ENCODE data around the gene AKAP7. TPM values are rescaled to one million over a fixed set of nuclear protein-coding genes. Genes with fewer than 3 reads are reported as not detected.

AKAP7 gene
- total RNA-seq, 4 donors from 2014 or later, result 6.2 to 18.7 (median 8.4) TPM

DNA sequence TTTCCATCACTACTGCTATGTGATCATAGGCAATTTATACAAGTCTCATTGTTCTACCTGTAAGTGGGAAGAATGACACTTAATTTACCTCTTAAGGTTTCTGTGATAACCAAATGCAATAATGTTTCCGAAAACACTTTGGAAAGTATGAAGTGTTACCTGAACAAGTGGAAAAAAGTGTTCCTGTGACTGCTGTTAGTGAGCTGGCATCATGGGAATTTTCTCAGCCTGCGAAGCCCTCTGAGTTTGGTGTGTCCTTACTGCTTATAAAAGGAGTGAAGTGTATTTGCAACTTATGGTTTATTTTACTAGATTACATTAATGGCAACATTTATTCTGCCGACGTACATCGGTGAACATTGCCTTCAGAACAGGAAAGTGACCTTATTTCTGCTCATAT lies 133.0 kb downstream of the AKAP7 start:
- Histone ChIP-seq H3K9me3 (peaks cover 0 to 9% (median 0%) of the 10 kb centered on the region in 4 donors), H3K27ac (replicated peaks in 1 of 4) (no peak overlapping the region), H3K4me3 (no peak overlapping the region), H3K27me3 (no peaks in the 10 kb centered on the region), H3K36me3 (peaks cover 0 to 15% (median 3%) of the 10 kb centered on the region in 4 donors), H3K4me1 (no peaks in the 10 kb centered on the region)
- no peak for DNase-seq (ENCODE audit: extremely low spot score)
- intact Hi-C loops (cut with DNase I), result no loop called here
- WGBS, result 85% methylated on average over 5 of the region's 5 CpGs
- TF ChIP-seq, protein P1, sequence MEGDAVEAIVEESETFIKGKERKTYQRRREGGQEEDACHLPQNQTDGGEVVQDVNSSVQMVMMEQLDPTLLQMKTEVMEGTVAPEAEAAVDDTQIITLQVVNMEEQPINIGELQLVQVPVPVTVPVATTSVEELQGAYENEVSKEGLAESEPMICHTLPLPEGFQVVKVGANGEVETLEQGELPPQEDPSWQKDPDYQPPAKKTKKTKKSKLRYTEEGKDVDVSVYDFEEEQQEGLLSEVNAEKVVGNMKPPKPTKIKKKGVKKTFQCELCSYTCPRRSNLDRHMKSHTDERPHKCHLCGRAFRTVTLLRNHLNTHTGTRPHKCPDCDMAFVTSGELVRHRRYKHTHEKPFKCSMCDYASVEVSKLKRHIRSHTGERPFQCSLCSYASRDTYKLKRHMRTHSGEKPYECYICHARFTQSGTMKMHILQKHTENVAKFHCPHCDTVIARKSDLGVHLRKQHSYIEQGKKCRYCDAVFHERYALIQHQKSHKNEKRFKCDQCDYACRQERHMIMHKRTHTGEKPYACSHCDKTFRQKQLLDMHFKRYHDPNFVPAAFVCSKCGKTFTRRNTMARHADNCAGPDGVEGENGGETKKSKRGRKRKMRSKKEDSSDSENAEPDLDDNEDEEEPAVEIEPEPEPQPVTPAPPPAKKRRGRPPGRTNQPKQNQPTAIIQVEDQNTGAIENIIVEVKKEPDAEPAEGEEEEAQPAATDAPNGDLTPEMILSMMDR (IDR thresholded peaks at IDR 0.05), result no peak
- TF ChIP-seq EP300 (IDR thresholded peaks at IDR 0.05) (no peak), POLR2A (IDR thresholded peaks at IDR 0.05; ENCODE audit: low read depth) (no peak)

DNA sequence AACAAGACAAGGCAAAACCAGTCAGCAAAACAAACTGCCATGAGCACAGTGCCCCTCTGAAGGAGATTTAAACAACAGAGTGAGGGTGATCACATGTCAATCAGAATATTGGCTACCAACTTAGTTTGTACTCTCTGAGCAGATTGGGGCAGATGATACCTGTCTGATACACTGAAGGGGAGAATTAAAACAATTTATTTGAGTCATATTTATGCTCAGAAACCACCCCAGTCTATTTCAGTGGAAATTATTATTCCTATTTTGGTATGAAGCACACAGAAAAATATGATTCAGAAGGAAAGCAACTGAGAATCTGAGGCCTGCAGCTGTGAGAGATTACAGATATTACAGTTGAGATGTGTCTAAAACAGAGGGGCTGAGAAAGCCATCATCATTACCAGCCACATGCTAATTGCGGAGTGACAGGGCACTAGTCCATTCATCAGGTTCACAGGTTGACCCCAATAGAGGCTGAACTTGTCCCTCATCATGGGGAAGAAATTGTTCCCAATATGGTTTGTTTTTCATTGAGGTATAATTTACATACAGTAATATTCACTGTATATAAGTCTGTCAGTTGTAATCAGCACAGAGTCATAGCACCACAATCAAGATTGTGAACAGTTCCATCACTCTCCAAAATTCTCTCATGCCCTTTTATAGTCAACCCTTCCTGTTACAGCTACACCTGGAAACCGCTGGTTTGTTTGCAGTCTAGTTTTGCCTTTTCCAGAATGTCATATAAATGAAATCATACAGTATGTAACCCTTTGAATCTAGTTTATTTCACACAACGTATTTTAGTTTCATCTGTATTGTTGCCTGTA lies 134.5 kb downstream of the AKAP7 start:
- intact Hi-C loops (cut with DNase I), result no loop called here
- DNase-seq (ENCODE audit: extremely low spot score), result no peak
- Histone ChIP-seq H3K27me3 (no peaks in the 10 kb centered on the region), H3K27ac (replicated peaks in 1 of 4) (no peak overlapping the region), H3K4me3 (no peak overlapping the region), H3K36me3 (peaks cover 0 to 15% (median 3%) of the 10 kb centered on the region in 4 donors), H3K9me3 (peaks cover 0 to 9% (median 0%) of the 10 kb centered on the region in 4 donors), H3K4me1 (no peaks in the 10 kb centered on the region)
- TF ChIP-seq POLR2A (IDR thresholded peaks at IDR 0.05; ENCODE audit: low read depth), result no peak
- TF ChIP-seq, protein P1 (IDR thresholded peaks at IDR 0.05), result no peak
- no peak for TF ChIP-seq EP300 (IDR thresholded peaks at IDR 0.05)
- TF ChIP-seq POLR2AphosphoS5 (IDR thresholded peaks at IDR 0.05), result no peak
- 97% methylated on average over 3 of the region's 3 CpGs for WGBS

- DNase-seq (ENCODE audit: extremely low spot score), result no peak
- intact Hi-C loops (cut with DNase I), result no loop called here
- no peaks in the 10 kb centered on the region for H3K27me3 ChIP-seq
- 92% methylated on average over 3 of the region's 3 CpGs for WGBS
- no peaks in the 10 kb centered on the region for H3K4me1 ChIP-seq
- no peak overlapping the region for H3K4me3 ChIP-seq
- H3K27ac ChIP-seq (replicated peaks in 1 of 4), result no peak overlapping the region
- TF ChIP-seq, protein P1 (IDR thresholded peaks at IDR 0.05), result no peak
- TF ChIP-seq EP300 (IDR thresholded peaks at IDR 0.05) (no peak), POLR2A (IDR thresholded peaks at IDR 0.05; ENCODE audit: low read depth) (no peak), POLR2AphosphoS5 (IDR thresholded peaks at IDR 0.05) (no peak)
- peaks cover 0 to 9% (median 0%) of the 10 kb centered on the region in 4 donors for H3K9me3 ChIP-seq
- H3K36me3 ChIP-seq, result peaks cover 0 to 15% (median 3%) of the 10 kb centered on the region in 4 donors
Observed at GRCh38 chr6:131270534-131270933, 135.3 kb downstream of the AKAP7 start.

DNA sequence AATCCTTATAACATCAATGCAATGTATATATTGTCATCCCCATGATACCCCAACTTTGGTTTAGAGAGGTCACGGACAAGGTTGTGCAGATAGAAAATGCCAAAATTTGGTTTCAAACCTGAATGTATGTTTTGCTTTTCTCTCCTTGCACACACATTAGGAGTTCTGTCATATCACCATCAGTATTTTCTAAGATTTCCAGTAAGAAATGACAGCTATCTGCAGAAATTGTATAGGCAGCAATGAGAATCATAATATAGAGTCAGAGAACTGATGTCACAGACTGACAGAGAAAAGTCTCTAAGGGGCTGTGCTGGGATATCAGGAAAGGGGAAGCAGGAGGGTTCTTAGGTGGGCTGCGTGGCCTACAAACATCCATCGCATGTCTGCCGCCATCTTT lies 140.0 kb downstream of the AKAP7 start:
- DNase-seq (ENCODE audit: extremely low spot score), result no peak
- Histone ChIP-seq H3K36me3 (peaks cover 0 to 2% (median 0%) of the 10 kb centered on the region in 4 donors), H3K4me1 (no peaks in the 10 kb centered on the region), H3K9me3 (peaks cover 0 to 3% (median 0%) of the 10 kb centered on the region in 4 donors), H3K27me3 (no peaks in the 10 kb centered on the region), H3K4me3 (no peak overlapping the region), H3K27ac (replicated peaks in 1 of 4) (no peak overlapping the region)
- TF ChIP-seq POLR2AphosphoS5 (IDR thresholded peaks at IDR 0.05) (no peak), EP300 (IDR thresholded peaks at IDR 0.05) (no peak)
- TF ChIP-seq, protein P1 (IDR thresholded peaks at IDR 0.05), result no peak
- intact Hi-C loops (cut with DNase I), result no loop called here
- WGBS, result 98% methylated on average over 4 of the region's 4 CpGs
